DND-41 (cell line): Measurements from ENCODE around the gene GPC5.

Experiments used
- EZH2 ChIP-seq: IDR thresholded peaks from 3 replicates; pipeline ENCODE4 v1.6.1; 2012; ENCODE audit warnings: borderline replicate concordance, low read depth, mild to moderate bottlenecking, moderate library complexity, low read length, inconsistent platforms; ENCODE audit not compliant: severe bottlenecking
- TF ChIP-seq, protein P1 (sequence below): IDR thresholded peaks from 2 replicates; pipeline ENCODE4 v1.5.1; 2012; ENCODE audit warnings: borderline replicate concordance, low read length, moderate library complexity, mild to moderate bottlenecking; ENCODE audit not compliant: poor library complexity, severe bottlenecking; ENCODE audit errors: extremely low read depth

DNA sequence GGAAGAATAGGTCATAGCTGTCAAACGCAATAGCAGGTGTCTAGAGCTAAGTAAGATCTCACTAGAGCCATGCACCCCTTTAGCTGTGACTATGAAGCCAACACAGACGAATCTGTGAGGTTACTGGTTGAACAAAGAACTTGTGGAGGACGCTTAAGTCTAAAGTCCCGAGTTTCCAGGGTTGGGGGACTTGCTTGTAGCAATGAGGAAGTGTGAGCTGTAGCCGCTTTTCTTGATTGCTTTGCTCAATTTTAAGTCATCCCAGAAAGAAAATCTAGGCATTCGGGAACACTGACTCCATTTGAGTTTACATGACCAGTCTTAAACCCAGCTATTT is 1.6 kb downstream of the GPC5 start:
- TF ChIP-seq, protein P1, sequence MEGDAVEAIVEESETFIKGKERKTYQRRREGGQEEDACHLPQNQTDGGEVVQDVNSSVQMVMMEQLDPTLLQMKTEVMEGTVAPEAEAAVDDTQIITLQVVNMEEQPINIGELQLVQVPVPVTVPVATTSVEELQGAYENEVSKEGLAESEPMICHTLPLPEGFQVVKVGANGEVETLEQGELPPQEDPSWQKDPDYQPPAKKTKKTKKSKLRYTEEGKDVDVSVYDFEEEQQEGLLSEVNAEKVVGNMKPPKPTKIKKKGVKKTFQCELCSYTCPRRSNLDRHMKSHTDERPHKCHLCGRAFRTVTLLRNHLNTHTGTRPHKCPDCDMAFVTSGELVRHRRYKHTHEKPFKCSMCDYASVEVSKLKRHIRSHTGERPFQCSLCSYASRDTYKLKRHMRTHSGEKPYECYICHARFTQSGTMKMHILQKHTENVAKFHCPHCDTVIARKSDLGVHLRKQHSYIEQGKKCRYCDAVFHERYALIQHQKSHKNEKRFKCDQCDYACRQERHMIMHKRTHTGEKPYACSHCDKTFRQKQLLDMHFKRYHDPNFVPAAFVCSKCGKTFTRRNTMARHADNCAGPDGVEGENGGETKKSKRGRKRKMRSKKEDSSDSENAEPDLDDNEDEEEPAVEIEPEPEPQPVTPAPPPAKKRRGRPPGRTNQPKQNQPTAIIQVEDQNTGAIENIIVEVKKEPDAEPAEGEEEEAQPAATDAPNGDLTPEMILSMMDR, result no peak
- TF ChIP-seq EZH2, result no peak
